ENCODE measurements around the gene BACE1-AS.

DNA sequence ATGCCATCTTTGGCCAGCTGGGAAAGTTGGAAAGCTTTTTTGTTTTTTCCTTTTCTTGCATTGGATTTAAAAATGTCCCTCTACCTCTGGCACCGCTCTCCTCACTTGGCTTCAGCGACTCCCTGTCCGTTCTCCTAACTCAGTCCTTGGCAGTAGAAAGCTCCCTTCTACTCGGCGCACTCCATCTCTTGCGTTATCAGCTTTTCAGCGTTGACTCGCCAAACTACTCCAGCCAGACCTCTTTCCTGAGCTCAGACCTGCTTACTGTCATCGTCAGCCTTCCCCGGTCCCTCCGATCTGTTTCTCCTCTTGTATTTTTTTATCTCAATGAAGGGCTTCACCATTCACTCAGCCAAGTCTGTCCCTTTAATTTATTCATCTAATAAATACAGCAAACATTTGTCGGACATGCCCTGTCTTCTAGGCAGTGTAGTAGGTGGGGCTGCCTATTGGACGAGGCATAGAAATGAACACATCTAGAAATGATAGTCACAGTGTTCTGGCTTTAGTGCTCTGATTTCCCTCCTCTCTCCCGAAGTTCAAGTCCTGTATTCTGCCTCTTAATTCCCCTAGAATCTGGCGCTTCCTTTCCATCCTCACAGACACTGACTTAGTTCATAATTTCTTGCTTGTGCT is 37.3 kb downstream of the BACE1-AS start:
- TF ChIP-seq POLR2A (IDR thresholded peaks at IDR 0.05) (no peak), CTCF (IDR thresholded peaks at IDR 0.05) (no peak)

Measured in uterus (tissue), 2 donors.